HT1080 (cell line): ENCODE data around the gene MOK. TPM values are rescaled to one million over a fixed set of nuclear protein-coding genes. Genes with fewer than 3 reads are reported as not detected.

ENCODE experiments used
- DNase-seq: peaks from one replicate; pipeline ENCODE4 v3.0.0-alpha.2; 2015; ENCODE audit warnings: low read depth
- total RNA-seq: library from RNA; depleted of rRNA; stranded (reverse); fragments of >200 nt; shearing (Covaris generic); gene quantifications from 2 replicates; pipeline ENCODE4 v1.2.3, GENCODE V29; 2014; rRNA removed

MOK gene
- total RNA-seq, 1 experiment from 2014 or later = 34.5 TPM

GRCh38 chr14:102183886-102184285 lies 121.1 kb downstream of the MOK start:
- DNase-seq = no peak

GRCh38 chr14:102182936-102183619 lies 121.9 kb downstream of the MOK start:
- DNase-seq = peak; percentile 11

GRCh38 chr14:102182190-102182589 lies 122.8 kb downstream of the MOK start:
- peak; percentile 83 for DNase-seq

- no peak for DNase-seq
Observed at GRCh38 chr14:102181187-102181586, 123.8 kb downstream of the MOK start.

- DNase-seq = no peak
Observed at GRCh38 chr14:102180248-102180998, 124.5 kb downstream of the MOK start.

Other genes starting within 250 kb of the MOK start
- gene HSP90AA1, start 218.1 kb downstream of the MOK start, total RNA-seq = 341 and 404 TPM in 2 replicates
- gene WDR20, start 165.3 kb downstream of the MOK start, total RNA-seq = 18.7 and 21.6 TPM in 2 replicates
- 8.0 and 12.5 TPM in 2 replicates for gene ZNF839, start 14.6 kb upstream of the MOK start, total RNA-seq
- 94.3 and 105 TPM in 2 replicates for gene CINP, start 57.7 kb upstream of the MOK start, total RNA-seq
- 9.0 and 9.1 TPM in 2 replicates for gene TECPR2, start 57.8 kb upstream of the MOK start, total RNA-seq
- 13.0 and 15.0 TPM in 2 replicates for gene ANKRD9, start 204.6 kb upstream of the MOK start, total RNA-seq